ENCODE measurements around the gene NUCB1. TPM values are rescaled to one million over a fixed set of nuclear protein-coding genes. Genes with fewer than 3 reads are reported as not detected.

NUCB1 gene
- total RNA-seq, 1 experiment from 2014 or later: 153 TPM

DNA sequence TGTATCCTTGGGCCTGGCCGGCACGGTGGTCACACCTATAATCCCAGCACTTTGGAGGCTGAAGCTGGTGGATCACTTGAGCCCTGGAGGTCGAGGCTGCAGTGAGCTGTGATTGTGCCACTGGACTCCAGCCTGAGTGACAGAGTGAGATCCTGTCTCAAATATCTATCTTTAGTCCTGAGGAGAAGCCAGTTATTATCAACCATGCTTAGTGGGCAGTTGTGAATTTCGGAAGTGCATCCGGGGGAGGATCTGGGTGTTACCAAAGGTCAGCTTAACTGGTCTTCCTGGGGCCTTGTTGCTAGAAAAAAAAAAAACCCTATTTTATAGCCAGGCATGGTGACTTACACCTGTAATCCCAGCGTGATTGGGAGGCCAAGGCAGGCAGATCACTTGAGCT lies 43.0 kb downstream of the NUCB1 start (continued):
- TF ChIP-seq, protein P1, sequence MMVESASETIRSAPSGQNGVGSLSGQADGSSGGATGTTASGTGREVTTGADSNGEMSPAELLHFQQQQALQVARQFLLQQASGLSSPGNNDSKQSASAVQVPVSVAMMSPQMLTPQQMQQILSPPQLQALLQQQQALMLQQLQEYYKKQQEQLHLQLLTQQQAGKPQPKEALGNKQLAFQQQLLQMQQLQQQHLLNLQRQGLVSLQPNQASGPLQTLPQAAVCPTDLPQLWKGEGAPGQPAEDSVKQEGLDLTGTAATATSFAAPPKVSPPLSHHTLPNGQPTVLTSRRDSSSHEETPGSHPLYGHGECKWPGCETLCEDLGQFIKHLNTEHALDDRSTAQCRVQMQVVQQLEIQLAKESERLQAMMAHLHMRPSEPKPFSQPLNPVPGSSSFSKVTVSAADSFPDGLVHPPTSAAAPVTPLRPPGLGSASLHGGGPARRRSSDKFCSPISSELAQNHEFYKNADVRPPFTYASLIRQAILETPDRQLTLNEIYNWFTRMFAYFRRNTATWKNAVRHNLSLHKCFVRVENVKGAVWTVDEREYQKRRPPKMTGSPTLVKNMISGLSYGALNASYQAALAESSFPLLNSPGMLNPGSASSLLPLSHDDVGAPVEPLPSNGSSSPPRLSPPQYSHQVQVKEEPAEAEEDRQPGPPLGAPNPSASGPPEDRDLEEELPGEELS (CRISPR knock-in tag; IDR thresholded peaks at IDR 0.05): no peak
- TF ChIP-seq ATF1 (CRISPR knock-in tag; IDR thresholded peaks at IDR 0.05): no peak
- TF ChIP-seq, protein P2, sequence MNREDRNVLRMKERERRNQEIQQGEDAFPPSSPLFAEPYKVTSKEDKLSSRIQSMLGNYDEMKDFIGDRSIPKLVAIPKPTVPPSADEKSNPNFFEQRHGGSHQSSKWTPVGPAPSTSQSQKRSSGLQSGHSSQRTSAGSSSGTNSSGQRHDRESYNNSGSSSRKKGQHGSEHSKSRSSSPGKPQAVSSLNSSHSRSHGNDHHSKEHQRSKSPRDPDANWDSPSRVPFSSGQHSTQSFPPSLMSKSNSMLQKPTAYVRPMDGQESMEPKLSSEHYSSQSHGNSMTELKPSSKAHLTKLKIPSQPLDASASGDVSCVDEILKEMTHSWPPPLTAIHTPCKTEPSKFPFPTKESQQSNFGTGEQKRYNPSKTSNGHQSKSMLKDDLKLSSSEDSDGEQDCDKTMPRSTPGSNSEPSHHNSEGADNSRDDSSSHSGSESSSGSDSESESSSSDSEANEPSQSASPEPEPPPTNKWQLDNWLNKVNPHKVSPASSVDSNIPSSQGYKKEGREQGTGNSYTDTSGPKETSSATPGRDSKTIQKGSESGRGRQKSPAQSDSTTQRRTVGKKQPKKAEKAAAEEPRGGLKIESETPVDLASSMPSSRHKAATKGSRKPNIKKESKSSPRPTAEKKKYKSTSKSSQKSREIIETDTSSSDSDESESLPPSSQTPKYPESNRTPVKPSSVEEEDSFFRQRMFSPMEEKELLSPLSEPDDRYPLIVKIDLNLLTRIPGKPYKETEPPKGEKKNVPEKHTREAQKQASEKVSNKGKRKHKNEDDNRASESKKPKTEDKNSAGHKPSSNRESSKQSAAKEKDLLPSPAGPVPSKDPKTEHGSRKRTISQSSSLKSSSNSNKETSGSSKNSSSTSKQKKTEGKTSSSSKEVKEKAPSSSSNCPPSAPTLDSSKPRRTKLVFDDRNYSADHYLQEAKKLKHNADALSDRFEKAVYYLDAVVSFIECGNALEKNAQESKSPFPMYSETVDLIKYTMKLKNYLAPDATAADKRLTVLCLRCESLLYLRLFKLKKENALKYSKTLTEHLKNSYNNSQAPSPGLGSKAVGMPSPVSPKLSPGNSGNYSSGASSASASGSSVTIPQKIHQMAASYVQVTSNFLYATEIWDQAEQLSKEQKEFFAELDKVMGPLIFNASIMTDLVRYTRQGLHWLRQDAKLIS (CRISPR knock-in tag; IDR thresholded peaks at IDR 0.05; ENCODE audit: borderline replicate concordance): no peak
- TF ChIP-seq SOX15 (CRISPR knock-in tag; IDR thresholded peaks at IDR 0.05): no peak
- TF ChIP-seq GABPB1 (CRISPR knock-in tag; IDR thresholded peaks at IDR 0.05): no peak
- no peak for TF ChIP-seq ZNF317 (CRISPR knock-in tag; IDR thresholded peaks at IDR 0.05; ENCODE audit: borderline replicate concordance, low read depth)
- no peak for TF ChIP-seq ELF4 (CRISPR knock-in tag; IDR thresholded peaks at IDR 0.05; ENCODE audit: low read depth)
- TF ChIP-seq NR3C1 (CRISPR knock-in tag; conservative IDR thresholded peaks at IDR 0.05; ENCODE audit: low read depth): no peak
- no peak for TF ChIP-seq ZNF423 (CRISPR knock-in tag; IDR thresholded peaks at IDR 0.05)
- TF ChIP-seq, protein P3, sequence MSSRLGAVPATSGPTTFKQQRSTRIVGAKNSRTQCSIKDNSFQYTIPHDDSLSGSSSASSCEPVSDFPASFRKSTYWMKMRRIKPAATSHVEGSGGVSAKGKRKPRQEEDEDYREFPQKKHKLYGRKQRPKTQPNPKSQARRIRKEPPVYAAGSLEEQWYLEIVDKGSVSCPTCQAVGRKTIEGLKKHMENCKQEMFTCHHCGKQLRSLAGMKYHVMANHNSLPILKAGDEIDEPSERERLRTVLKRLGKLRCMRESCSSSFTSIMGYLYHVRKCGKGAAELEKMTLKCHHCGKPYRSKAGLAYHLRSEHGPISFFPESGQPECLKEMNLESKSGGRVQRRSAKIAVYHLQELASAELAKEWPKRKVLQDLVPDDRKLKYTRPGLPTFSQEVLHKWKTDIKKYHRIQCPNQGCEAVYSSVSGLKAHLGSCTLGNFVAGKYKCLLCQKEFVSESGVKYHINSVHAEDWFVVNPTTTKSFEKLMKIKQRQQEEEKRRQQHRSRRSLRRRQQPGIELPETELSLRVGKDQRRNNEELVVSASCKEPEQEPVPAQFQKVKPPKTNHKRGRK (CRISPR knock-in tag; IDR thresholded peaks at IDR 0.05; ENCODE audit: borderline replicate concordance): no peak
- TF ChIP-seq CREM (CRISPR knock-in tag; IDR thresholded peaks at IDR 0.05): no peak

DNA sequence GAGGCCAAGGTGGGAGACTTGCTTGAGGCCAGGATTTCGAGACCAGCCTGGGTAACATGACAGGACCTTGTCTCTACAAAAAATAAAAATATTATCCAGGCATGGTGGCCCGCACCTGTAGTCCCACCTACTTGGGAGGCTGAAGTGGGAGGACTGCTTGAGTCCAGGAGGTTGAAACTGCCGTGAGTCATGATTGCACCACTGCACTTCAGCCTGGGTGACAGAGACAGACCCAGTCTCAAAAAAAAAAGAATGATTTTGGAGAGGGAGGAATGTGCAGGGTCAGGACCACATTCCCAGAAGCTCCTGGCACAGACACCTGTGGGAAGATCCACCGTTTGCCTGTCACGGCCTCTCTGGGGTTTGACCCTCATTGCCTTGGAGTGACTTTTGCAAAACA lies 45.3 kb downstream of the NUCB1 start:
- DNase-seq (ENCODE audit: low spot score) (no peak), ATAC-seq (no peak)
- no peak overlapping the region for H3K4me3 Mint-ChIP-seq
- peaks cover 11% of the 10 kb centered on the region for H3K36me3 Mint-ChIP-seq
- CTCF ChIA-PET: interaction anchor here (0.6 to 2.4 kb wide), 2 partner anchors 25 to 27 kb away, joined by 3 to 10 read pairs; no protein-coding TSS in a partner anchor
- H3K27me3 Mint-ChIP-seq (ENCODE audit: low read depth): peaks cover 10% of the 10 kb centered on the region
- peaks cover 6% of the 10 kb centered on the region for H3K9me3 Mint-ChIP-seq
- H3K4me1 Mint-ChIP-seq: no peaks in the 10 kb centered on the region
- H3K27ac Mint-ChIP-seq: no peak overlapping the region
- POLR2A ChIA-PET: no interaction called here
- TF ChIP-seq ELF4 (CRISPR knock-in tag; IDR thresholded peaks at IDR 0.05; ENCODE audit: low read depth) (no peak), TEAD1 (CRISPR knock-in tag; IDR thresholded peaks at IDR 0.05) (no peak), RORB (CRISPR knock-in tag; IDR thresholded peaks at IDR 0.05) (no peak), NFATC4 (CRISPR knock-in tag; IDR thresholded peaks at IDR 0.05) (no peak), ZNF121 (CRISPR knock-in tag; IDR thresholded peaks at IDR 0.05) (no peak), MYBL2 (CRISPR knock-in tag; IDR thresholded peaks at IDR 0.05) (no peak), NR2C2 (CRISPR knock-in tag; IDR thresholded peaks at IDR 0.05) (no peak), ZNF396 (CRISPR knock-in tag; IDR thresholded peaks at IDR 0.05; ENCODE audit: borderline replicate concordance) (no peak), SOX15 (CRISPR knock-in tag; IDR thresholded peaks at IDR 0.05) (no peak), CREB1 (CRISPR knock-in tag; IDR thresholded peaks at IDR 0.05) (no peak), ZBTB21 (CRISPR knock-in tag; IDR thresholded peaks at IDR 0.05; ENCODE audit: borderline replicate concordance) (no peak), JAZF1 (CRISPR knock-in tag; IDR thresholded peaks at IDR 0.05) (no peak), ZNF423 (CRISPR knock-in tag; IDR thresholded peaks at IDR 0.05) (no peak), GABPB1 (CRISPR knock-in tag; IDR thresholded peaks at IDR 0.05) (no peak), TCF7 (CRISPR knock-in tag; IDR thresholded peaks at IDR 0.05; ENCODE audit: low read depth) (no peak)
- TF ChIP-seq, protein P4, sequence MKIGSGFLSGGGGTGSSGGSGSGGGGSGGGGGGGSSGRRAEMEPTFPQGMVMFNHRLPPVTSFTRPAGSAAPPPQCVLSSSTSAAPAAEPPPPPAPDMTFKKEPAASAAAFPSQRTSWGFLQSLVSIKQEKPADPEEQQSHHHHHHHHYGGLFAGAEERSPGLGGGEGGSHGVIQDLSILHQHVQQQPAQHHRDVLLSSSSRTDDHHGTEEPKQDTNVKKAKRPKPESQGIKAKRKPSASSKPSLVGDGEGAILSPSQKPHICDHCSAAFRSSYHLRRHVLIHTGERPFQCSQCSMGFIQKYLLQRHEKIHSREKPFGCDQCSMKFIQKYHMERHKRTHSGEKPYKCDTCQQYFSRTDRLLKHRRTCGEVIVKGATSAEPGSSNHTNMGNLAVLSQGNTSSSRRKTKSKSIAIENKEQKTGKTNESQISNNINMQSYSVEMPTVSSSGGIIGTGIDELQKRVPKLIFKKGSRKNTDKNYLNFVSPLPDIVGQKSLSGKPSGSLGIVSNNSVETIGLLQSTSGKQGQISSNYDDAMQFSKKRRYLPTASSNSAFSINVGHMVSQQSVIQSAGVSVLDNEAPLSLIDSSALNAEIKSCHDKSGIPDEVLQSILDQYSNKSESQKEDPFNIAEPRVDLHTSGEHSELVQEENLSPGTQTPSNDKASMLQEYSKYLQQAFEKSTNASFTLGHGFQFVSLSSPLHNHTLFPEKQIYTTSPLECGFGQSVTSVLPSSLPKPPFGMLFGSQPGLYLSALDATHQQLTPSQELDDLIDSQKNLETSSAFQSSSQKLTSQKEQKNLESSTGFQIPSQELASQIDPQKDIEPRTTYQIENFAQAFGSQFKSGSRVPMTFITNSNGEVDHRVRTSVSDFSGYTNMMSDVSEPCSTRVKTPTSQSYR (CRISPR knock-in tag; IDR thresholded peaks at IDR 0.05): no peak
- TF ChIP-seq, protein P5, sequence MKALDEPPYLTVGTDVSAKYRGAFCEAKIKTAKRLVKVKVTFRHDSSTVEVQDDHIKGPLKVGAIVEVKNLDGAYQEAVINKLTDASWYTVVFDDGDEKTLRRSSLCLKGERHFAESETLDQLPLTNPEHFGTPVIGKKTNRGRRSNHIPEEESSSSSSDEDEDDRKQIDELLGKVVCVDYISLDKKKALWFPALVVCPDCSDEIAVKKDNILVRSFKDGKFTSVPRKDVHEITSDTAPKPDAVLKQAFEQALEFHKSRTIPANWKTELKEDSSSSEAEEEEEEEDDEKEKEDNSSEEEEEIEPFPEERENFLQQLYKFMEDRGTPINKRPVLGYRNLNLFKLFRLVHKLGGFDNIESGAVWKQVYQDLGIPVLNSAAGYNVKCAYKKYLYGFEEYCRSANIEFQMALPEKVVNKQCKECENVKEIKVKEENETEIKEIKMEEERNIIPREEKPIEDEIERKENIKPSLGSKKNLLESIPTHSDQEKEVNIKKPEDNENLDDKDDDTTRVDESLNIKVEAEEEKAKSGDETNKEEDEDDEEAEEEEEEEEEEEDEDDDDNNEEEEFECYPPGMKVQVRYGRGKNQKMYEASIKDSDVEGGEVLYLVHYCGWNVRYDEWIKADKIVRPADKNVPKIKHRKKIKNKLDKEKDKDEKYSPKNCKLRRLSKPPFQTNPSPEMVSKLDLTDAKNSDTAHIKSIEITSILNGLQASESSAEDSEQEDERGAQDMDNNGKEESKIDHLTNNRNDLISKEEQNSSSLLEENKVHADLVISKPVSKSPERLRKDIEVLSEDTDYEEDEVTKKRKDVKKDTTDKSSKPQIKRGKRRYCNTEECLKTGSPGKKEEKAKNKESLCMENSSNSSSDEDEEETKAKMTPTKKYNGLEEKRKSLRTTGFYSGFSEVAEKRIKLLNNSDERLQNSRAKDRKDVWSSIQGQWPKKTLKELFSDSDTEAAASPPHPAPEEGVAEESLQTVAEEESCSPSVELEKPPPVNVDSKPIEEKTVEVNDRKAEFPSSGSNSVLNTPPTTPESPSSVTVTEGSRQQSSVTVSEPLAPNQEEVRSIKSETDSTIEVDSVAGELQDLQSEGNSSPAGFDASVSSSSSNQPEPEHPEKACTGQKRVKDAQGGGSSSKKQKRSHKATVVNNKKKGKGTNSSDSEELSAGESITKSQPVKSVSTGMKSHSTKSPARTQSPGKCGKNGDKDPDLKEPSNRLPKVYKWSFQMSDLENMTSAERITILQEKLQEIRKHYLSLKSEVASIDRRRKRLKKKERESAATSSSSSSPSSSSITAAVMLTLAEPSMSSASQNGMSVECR (CRISPR knock-in tag; IDR thresholded peaks at IDR 0.05; ENCODE audit: borderline replicate concordance): no peak

Measured in WTC11 (cell line).